Frontal cortex (tissue), 4 donors: ENCODE results near the gene RBBP8NL. TPM values are rescaled to one million over a fixed set of nuclear protein-coding genes. Genes with fewer than 3 reads are reported as not detected.
"Not testable (repeated sequence)": the region's sequence is repeated elsewhere in the genome, so short reads cannot be mapped to it uniquely, and the experiment has no call there.

ENCODE experiments used
- DNase-seq, 2 donors: peaks; one replicate each; pipeline ENCODE4 v3.0.0; 2012; ENCODE audit warnings: low spot score in 2 of 2
- FAIRE-seq: peaks from 2 replicates; lab custom pipeline; 2012; peaks lifted over from hg19 to GRCh38; lab: Jason Lieb, UNC
- total RNA-seq: library from RNA; depleted of rRNA; stranded (reverse); fragments of >200 nt; gene quantifications from one replicate; pipeline ENCODE4 v1.2.3, GENCODE V29; 2014
- donor health status: control.
- donor health status: control.
- donor health status: control.

The RBBP8NL gene
- total RNA-seq, 1 donor from 2014 or later: not detected

- DNase-seq (no peak), FAIRE-seq (no peak)
Observed at GRCh38 chr20:62446481-62446880, 19.1 kb upstream of the RBBP8NL start.

- FAIRE-seq (no peak), DNase-seq (no peak)
Observed at GRCh38 chr20:62445553-62446340, 18.4 kb upstream of the RBBP8NL start.

- DNase-seq: no peak
- FAIRE-seq: no peak
Observed at GRCh38 chr20:62444286-62444685, 16.9 kb upstream of the RBBP8NL start.

GRCh38 chr20:62441987-62442539 lies 14.7 kb upstream of the RBBP8NL start:
- FAIRE-seq (no peak), DNase-seq (no peak)

GRCh38 chr20:62439218-62439617 lies 11.9 kb upstream of the RBBP8NL start:
- FAIRE-seq: no peak
- no peak for DNase-seq

- FAIRE-seq: no peak
- no peak for DNase-seq
Observed at GRCh38 chr20:62437927-62438326, 10.6 kb upstream of the RBBP8NL start.

GRCh38 chr20:62437496-62437895 lies 10.2 kb upstream of the RBBP8NL start:
- FAIRE-seq (no peak), DNase-seq (no peak)

- no peak for FAIRE-seq
- no peak for DNase-seq
Observed at GRCh38 chr20:62436692-62437091, 9.4 kb upstream of the RBBP8NL start.

GRCh38 chr20:62433658-62434497 lies 6.5 kb upstream of the RBBP8NL start:
- FAIRE-seq (no peak), DNase-seq (no peak)

GRCh38 chr20:62430866-62431447 lies 3.6 kb upstream of the RBBP8NL start:
- no peak for DNase-seq

GRCh38 chr20:62430311-62430853 lies 3.0 kb upstream of the RBBP8NL start:
- DNase-seq (no peak), FAIRE-seq (no peak)

More at GRCh38 chr20:62430866-62431447, 3.6 kb upstream of the RBBP8NL start:
- FAIRE-seq: no peak

GRCh38 chr20:62429455-62430310 lies 2.3 kb upstream of the RBBP8NL start:
- no peak for FAIRE-seq
- no peak for DNase-seq

- no peak for FAIRE-seq
Observed at GRCh38 chr20:62428396-62429295, 1.3 kb upstream of the RBBP8NL start.

GRCh38 chr20:62428002-62428372 lies 648 bp upstream of the RBBP8NL start:
- no peak for DNase-seq
- no peak for FAIRE-seq

More at GRCh38 chr20:62428396-62429295, 1.3 kb upstream of the RBBP8NL start:
- DNase-seq: no peak

- FAIRE-seq: no peak
- DNase-seq: no peak
Observed at GRCh38 chr20:62426699-62427131, 624 bp downstream of the RBBP8NL start.

GRCh38 chr20:62426059-62426348 lies 1.3 kb downstream of the RBBP8NL start:
- not testable (repeated sequence) for FAIRE-seq, DNase-seq

- no peak for DNase-seq
- no peak for FAIRE-seq
Observed at GRCh38 chr20:62425281-62426058, 1.9 kb downstream of the RBBP8NL start.
